B cell (primary cell): ENCODE results near the gene VWA8. TPM values are rescaled to one million over a fixed set of nuclear protein-coding genes. Genes with fewer than 3 reads are reported as not detected.

Experiments
- ATAC-seq: fragments of 200-7000 bp; cut with Tn5 transposase; one replicate; pipeline ENCODE4 v1.10.0; 2021; ENCODE audit warnings: low read depth, mild to moderate bottlenecking, moderate number of reproducible peaks, moderate library complexity
- CTCF ChIA-PET: fragments of 350-600 bp; sonication (Branson Sonifier 250); formaldehyde crosslinking; loops from one replicate; lab custom pipeline; 2021; ENCODE audit warnings: antibody characterized with exemption, inconsistent platforms; lab: Charles Lee
- POLR2A ChIA-PET: fragments of 350-600 bp; sonication (Branson Sonifier 250); formaldehyde crosslinking; loops from one replicate; lab custom pipeline; 2021; ENCODE audit warnings: antibody characterized with exemption; lab: Charles Lee
- DNase-seq: peaks from one replicate; pipeline ENCODE4 v3.0.0; 2013
- H2AFZ ChIP-seq: 2 replicates; pipeline ENCODE4 v1.6.1; 2012; ENCODE audit warnings: mild to moderate bottlenecking, low read depth, low read length; ENCODE audit not compliant: insufficient read depth, poor library complexity, severe bottlenecking
- H3K27ac ChIP-seq, 2 donors: 1 replicate in 1 of 2; 2 replicates in 1 of 2; pipeline ENCODE4 v1.5.1; 2012 to 2013; ENCODE audit warnings: low read length in 2 of 2, mild to moderate bottlenecking in 2 of 2, moderate library complexity in 1 of 2
- H3K27me3 ChIP-seq, 4 experiments: fragments of 200-600 bp in 1 of 4; sonication (generic) in 1 of 4; replicated peaks in 1 of 4; 1 replicate in 2 of 4; 2 replicates in 2 of 4; pipeline versions ENCODE4 v1.6.1 to v1.7.0; 2013 to 2016; ENCODE audit warnings: low read length in 3 of 4, mild to moderate bottlenecking in 2 of 4, mixed read lengths in 1 of 4, moderate library complexity in 1 of 4; ENCODE audit not compliant: insufficient read depth in 4 of 4, control insufficient read depth in 3 of 4; ENCODE audit errors: control extremely low read depth in 1 of 4
- H3K36me3 ChIP-seq, 2 experiments: replicated peaks in 1 of 2; 1 replicate in 1 of 2; 2 replicates in 1 of 2; pipeline versions ENCODE4 v1.6.1 to v1.7.1; 2013; ENCODE audit warnings: low read length in 1 of 2; ENCODE audit not compliant: insufficient read depth in 2 of 2, control insufficient read depth in 1 of 2; ENCODE audit errors: control extremely low read depth in 1 of 2, extremely low read depth in 1 of 2
- H3K4me1 ChIP-seq, 2 donors: fragments of 200-600 bp in 1 of 2; sonication (generic) in 1 of 2; 1 replicate in 1 of 2; 2 replicates in 1 of 2; pipeline versions ENCODE4 v1.5.1 to v1.6.1; 2013 to 2017; ENCODE audit warnings: low read length in 2 of 2; ENCODE audit not compliant: control insufficient read depth in 2 of 2, insufficient read depth in 2 of 2
- H3K4me2 ChIP-seq: replicated peaks from 2 replicates; pipeline ENCODE3; 2012; ENCODE audit warnings: mild to moderate bottlenecking, low read depth, low read length; ENCODE audit not compliant: poor library complexity, severe bottlenecking
- H3K4me3 ChIP-seq, 5 experiments: fragments of 200-600 bp in 1 of 5; sonication (generic) in 1 of 5; 1 replicate in 3 of 5; 2 replicates in 2 of 5; pipeline versions ENCODE4 v1.5.1 to v1.7.0; 2011 to 2016; ENCODE audit warnings: low read length in 4 of 5, mild to moderate bottlenecking in 4 of 5, low read depth in 2 of 5, control low read depth in 1 of 5, moderate library complexity in 1 of 5; ENCODE audit not compliant: insufficient read depth in 1 of 5; ENCODE audit errors: control extremely low read depth in 1 of 5, extremely low read depth in 1 of 5
- H3K79me2 ChIP-seq: fragments of 200-600 bp; sonication (generic); one replicate; pipeline ENCODE4 v1.6.0; 2016; ENCODE audit warnings: low read length; ENCODE audit not compliant: control insufficient read depth, insufficient read depth
- H3K9ac ChIP-seq: fragments of 200-600 bp; sonication (generic); 2 replicates; pipeline ENCODE4 v1.6.1; 2017; ENCODE audit warnings: mild to moderate bottlenecking, low read length, moderate library complexity
- H3K9me3 ChIP-seq, 3 donors: one replicate each; pipeline versions ENCODE4 v1.6.1 to v1.7.1; 2013; ENCODE audit warnings: low read length in 2 of 3; ENCODE audit not compliant: control insufficient read depth in 2 of 3, insufficient read depth in 1 of 3; ENCODE audit errors: control extremely low read depth in 1 of 3
- H4K20me1 ChIP-seq: 2 replicates; pipeline ENCODE4 v1.6.0; 2012; ENCODE audit warnings: mild to moderate bottlenecking, low read length; ENCODE audit not compliant: insufficient read depth, control insufficient read depth, poor library complexity, severe bottlenecking
- H3K27ac Mint-ChIP-seq: one replicate; pipeline ENCODE4 v1.8.0; 2021; ENCODE audit warnings: mixed read lengths
- H3K27me3 Mint-ChIP-seq: one replicate; pipeline ENCODE4 v1.8.0; 2021; ENCODE audit warnings: mixed read lengths
- H3K4me1 Mint-ChIP-seq: one replicate; pipeline ENCODE4 v1.8.0; 2021; ENCODE audit warnings: mixed read lengths
- H3K4me3 Mint-ChIP-seq: one replicate; pipeline ENCODE4 v1.8.0; 2021; ENCODE audit warnings: mixed read lengths
- H3K9me3 Mint-ChIP-seq: one replicate; pipeline ENCODE4 v1.8.0; 2022; ENCODE audit warnings: mixed read lengths; ENCODE audit not compliant: insufficient read depth
- EZH2 ChIP-seq: IDR thresholded peaks from 2 replicates; pipeline ENCODE4 v1.6.1; 2012; ENCODE audit warnings: borderline replicate concordance, low read depth, mild to moderate bottlenecking, moderate library complexity, low read length; ENCODE audit not compliant: insufficient read depth, poor library complexity, severe bottlenecking
- WGBS: methylation state at CpG from one replicate; pipeline ENCODE4 v1.1.5; 2013; ENCODE audit warnings: missing lambda C conversion rate; ENCODE audit not compliant: insufficient coverage; 5-methylcytosine and 5-hydroxymethylcytosine counted together
- intact Hi-C: fragments of 100-400 bp; cut with micrococcal nuclease; formaldehyde crosslinking; loops from one replicate; pipeline ENCODE4 v1.10.0; 2022
- polyA plus RNA-seq: library from polyadenylated mRNA; depleted of rRNA; stranded (reverse); fragments of >200 nt; gene quantifications from 2 replicates; pipeline ENCODE4 v1.2.3, GENCODE V29; 2012
- total RNA-seq, 2 donors: library from RNA; stranded (reverse); fragments of 120-200 nt in 1 of 2; gene quantifications; 1 replicate in 1 of 2; 2 replicates in 1 of 2; pipeline versions ENCODE4 v1.2.3 to v1.2.4, GENCODE V29; 2013 to 2022
- TF ChIP-seq, protein P1 (sequence below): fragments of 200-600 bp; IDR thresholded peaks from one replicate; pipeline ENCODE4 v1.8.0; 2022; ENCODE audit warnings: antibody characterized with exemption, mild to moderate bottlenecking

Gene VWA8
- total and polyA plus RNA-seq, 2 donors (not counting 1 experiment from before 2014, with no cell fraction given): 6.0 to 19.7 TPM

GRCh38 chr13:41546372-41547190, 414.3 kb downstream of the VWA8 start:
- Histone ChIP-seq H3K79me2 (no peaks in the 10 kb centered on the region), H3K4me1 (no peaks in the 10 kb centered on the region), H2AFZ (no peak overlapping the region), H3K27me3 (no peaks in the 10 kb centered on the region), H3K4me2 (no peak overlapping the region), H3K9ac (no peak overlapping the region), H4K20me1 (no peaks in the 10 kb centered on the region), H3K27ac (no peak overlapping the region), H3K4me3 (no peak overlapping the region), H3K36me3 (no peaks in the 10 kb centered on the region), H3K9me3 (peaks cover 0 to 12% (median 2%) of the 10 kb centered on the region in 3 donors)
- no peak overlapping the region for H3K27ac Mint-ChIP-seq
- DNase-seq (no peak), ATAC-seq (no peak)
- CTCF ChIA-PET: no interaction called here
- intact Hi-C loops: no loop called here
- POLR2A ChIA-PET: interaction anchor here (0.5 kb wide), 1 partner anchor 153 kb away, joined by 3 read pairs; no protein-coding TSS in a partner anchor
- no peak for TF ChIP-seq EZH2
- TF ChIP-seq, protein P1, sequence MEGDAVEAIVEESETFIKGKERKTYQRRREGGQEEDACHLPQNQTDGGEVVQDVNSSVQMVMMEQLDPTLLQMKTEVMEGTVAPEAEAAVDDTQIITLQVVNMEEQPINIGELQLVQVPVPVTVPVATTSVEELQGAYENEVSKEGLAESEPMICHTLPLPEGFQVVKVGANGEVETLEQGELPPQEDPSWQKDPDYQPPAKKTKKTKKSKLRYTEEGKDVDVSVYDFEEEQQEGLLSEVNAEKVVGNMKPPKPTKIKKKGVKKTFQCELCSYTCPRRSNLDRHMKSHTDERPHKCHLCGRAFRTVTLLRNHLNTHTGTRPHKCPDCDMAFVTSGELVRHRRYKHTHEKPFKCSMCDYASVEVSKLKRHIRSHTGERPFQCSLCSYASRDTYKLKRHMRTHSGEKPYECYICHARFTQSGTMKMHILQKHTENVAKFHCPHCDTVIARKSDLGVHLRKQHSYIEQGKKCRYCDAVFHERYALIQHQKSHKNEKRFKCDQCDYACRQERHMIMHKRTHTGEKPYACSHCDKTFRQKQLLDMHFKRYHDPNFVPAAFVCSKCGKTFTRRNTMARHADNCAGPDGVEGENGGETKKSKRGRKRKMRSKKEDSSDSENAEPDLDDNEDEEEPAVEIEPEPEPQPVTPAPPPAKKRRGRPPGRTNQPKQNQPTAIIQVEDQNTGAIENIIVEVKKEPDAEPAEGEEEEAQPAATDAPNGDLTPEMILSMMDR: no peak
- no peaks in the 10 kb centered on the region for H3K4me1 Mint-ChIP-seq
- peaks cover 4% of the 10 kb centered on the region for H3K27me3 Mint-ChIP-seq
- WGBS: 82% methylated on average over 9 of the region's 14 CpGs
- no peaks in the 10 kb centered on the region for H3K9me3 Mint-ChIP-seq
- no peak overlapping the region for H3K4me3 Mint-ChIP-seq

GRCh38 chr13:41545432-41545707, 415.5 kb downstream of the VWA8 start:
- intact Hi-C loops: no loop called here
- Histone ChIP-seq H3K4me3 (no peak overlapping the region), H2AFZ (no peak overlapping the region), H3K36me3 (no peaks in the 10 kb centered on the region), H3K27ac (no peak overlapping the region), H3K4me2 (no peak overlapping the region), H3K27me3 (no peaks in the 10 kb centered on the region), H3K9me3 (peaks cover 0 to 12% (median 2%) of the 10 kb centered on the region in 3 donors), H3K9ac (no peak overlapping the region), H3K4me1 (no peaks in the 10 kb centered on the region), H3K79me2 (no peaks in the 10 kb centered on the region), H4K20me1 (no peaks in the 10 kb centered on the region)
- Mint-ChIP-seq H3K9me3 (no peaks in the 10 kb centered on the region), H3K4me1 (no peaks in the 10 kb centered on the region), H3K27ac (no peak overlapping the region), H3K27me3 (peaks cover 8% of the 10 kb centered on the region), H3K4me3 (no peak overlapping the region)
- POLR2A ChIA-PET: no interaction called here
- no peak for DNase-seq
- TF ChIP-seq, protein P1: no peak
- no peak for TF ChIP-seq EZH2
- CTCF ChIA-PET: no interaction called here
- ATAC-seq: no peak
- 33% methylated on average over 2 of the region's 3 CpGs for WGBS
